ENCODE measurements around the gene CIB2.

CIB2 gene

DNA sequence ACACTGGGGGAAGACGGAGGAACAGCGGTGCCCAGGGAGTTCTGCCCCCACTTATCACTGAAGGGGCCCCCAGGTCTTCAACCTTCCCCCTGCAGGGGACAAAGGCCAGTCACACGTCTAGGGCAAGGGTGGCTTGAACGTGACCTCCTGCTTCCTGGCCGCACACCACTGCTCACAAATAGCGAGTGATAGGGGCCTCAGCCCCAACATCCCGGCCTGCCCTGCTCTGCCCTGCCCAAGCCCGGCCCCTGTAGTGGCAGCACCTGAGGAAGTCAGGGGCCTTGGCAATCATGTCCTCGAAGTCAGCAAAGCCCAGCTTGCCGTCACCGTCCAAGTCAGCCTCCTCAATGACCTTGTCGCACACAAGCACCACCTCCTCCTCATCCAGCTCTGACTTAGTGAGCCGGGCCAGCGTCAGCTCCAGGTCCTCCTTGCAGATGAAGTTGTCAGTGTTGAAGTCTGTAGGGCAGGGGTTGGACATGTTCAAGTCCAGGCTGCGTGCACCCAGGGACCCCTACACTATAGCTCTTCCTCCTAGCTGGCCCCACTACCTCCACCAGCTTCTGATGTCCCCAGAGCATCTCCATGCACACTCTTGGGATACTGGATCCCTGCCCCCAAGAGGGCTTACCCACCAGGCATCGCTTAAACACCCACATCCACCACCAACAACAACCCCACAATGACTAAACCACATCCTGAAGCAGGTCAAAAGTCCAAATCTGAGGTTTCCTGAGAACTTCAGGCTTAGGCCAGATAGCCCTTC, 25.6 kb downstream of the CIB2 start:
- DNase-seq: no peak

DNA sequence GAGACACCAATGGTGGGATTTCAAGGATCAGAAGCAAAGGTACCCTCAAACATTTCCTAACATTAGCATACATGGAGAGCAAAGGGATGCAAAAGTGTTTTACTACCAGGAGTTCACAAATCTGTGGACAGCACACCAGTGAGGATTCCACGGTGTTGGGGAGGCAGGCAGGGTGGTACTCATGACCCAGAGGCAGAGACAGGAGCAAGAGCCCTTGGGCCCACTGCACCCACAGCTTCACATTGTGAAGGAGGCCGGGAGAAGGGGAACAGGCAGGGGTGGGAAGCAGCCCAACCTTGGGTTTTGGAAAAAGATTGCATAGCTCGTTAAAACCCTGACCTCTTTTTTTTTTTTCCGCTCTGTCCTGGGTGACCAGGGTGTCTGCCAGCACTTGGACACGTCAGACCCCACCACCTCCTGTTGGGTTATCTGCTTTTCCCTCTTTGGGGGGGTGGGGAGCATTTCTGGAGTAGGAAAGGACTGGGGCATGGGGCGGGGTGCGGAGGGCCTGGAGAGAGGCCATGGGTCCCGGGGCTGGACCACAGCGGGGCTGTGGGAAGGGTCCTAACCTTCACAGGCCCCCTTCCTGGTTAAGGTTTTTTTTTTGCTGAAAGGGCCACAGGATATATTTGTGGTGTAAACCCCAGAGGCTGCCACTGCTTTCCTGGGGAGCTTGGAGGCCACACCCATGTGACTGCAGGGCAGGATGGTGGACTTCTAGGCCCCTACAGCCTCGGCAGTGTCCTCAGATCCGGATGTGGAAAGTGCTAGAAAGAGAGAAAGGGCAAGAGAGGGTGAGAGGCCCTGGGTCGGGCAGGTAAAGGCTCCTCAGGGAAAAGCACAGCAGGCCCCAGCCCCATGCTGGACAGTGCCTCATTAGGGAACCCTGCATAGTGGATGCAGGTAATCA, 26.4 kb downstream of the CIB2 start:
- no peak for DNase-seq

DNA sequence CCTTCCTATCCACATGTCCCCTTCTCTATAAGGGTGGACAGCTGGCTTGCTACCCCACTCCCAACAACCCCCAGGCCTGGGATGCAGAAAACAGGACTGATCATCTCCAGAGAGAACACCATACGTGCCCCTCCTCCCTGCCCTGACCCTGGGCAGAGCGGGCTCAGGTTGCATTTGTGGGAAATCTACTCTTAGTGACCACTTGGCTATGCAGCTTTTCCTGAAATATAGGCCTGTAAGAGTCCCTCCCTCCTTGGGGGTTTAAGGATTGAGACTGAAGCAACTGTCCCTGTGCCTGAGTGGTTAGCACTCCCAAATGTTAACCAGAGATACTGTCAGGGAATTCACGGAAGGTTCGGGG, 27.1 kb downstream of the CIB2 start:
- no peak for DNase-seq

DNA sequence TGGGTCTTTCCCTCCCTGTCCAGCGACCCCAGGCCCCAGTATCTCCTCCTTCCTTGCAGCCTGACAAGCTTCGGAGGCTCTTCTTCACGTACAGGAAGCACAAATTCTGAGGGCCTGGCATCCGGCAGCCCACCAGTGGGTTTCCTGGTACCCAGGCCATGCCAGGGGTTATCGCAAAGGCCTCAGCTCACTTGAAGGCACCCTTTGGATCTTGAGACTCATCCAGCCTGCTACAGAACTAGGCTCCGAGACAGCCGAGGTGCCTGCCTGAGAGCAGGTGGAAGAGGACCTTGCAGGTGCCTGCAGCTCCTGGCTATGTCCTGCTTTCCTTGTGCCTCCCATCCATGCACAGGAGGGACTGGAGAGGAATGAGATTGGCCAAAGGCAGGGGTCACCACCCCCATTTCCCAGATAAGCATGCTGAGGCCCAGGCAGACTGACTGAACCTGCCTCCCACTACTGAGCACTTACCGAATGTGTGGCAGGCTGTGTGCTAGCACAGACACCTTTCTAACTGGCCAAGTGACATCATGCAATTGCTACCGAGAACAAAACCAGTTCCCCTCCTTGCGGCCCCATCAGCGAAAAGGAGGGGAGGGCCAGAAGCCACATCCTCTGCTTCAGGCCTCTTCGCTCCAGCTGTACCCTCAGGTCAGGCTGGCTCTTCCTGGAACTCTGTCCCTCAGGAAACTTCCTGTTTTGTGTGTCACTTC, 27.7 kb downstream of the CIB2 start:
- DNase-seq: no peak

DNA sequence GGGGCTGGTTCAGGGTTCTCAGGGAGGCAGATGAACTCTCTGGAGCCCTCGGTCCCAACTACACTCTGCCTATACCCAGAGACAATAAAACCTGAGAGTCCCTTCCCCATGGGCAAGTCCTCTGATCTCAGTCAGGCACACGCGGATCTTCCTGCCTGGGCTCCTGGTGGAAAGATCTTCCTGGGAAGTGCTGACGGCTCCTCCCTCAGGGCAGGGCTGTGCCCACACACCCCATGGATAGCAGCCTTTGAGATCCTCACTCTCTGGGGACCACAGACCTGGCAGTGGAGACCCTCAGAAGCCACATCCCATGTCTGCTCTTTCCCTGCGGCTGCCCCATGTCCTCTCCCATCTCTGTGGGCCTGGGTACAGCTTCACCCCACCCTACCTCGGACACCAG, 28.5 kb downstream of the CIB2 start:
- no peak for DNase-seq

DNA sequence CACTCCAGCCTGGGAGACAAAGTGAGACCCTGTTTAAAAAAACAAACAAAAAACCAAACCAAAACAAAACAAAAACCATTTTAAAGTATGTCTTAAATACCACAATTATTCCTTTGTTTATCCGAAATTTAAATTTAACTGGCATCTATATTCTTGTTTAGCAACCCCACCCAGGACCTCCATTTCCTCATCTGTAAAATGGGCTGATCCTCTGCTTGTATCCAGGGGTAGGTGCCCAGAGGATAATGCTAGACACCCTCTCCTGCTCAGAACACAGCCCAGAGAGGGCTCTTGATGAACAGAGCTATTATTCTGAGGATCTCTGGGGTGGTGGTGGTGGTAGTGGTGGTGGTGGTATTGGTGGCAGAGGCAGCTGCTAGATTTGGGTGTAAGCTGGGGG, 29.0 kb downstream of the CIB2 start:
- no peak for DNase-seq

DNA sequence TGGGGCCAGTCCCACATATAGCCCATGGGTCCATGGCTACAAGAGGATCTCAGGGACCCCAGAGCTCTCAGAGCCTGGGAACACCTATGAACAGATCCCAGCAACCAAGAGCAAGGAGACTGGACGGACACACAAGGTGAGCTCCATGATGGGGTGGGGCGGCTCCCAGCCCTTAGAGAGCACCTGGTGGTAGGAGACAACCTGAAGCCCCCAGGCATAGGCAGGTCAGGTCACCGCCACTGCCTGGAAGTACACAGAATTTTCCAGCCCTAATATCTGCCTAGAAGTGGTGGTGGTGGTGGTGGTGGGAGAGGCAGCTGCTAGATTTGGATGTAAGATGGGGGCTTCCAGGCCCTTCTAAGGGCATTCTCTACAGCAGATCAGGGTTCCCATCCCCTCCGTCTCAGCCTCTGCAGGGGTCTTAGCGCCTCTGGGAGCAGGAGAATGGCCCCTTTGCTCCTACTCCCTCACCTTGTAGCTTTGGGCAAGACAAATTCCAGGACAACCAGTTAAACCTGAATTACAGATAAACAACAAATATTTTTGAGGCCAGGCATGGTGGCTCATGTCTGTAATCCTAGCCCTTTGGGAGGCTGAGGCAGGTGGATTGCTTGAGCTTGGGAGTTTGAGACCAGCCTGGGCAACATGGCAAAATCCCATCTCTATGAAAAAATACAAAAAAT, 29.7 kb downstream of the CIB2 start:
- DNase-seq: no peak

DNA sequence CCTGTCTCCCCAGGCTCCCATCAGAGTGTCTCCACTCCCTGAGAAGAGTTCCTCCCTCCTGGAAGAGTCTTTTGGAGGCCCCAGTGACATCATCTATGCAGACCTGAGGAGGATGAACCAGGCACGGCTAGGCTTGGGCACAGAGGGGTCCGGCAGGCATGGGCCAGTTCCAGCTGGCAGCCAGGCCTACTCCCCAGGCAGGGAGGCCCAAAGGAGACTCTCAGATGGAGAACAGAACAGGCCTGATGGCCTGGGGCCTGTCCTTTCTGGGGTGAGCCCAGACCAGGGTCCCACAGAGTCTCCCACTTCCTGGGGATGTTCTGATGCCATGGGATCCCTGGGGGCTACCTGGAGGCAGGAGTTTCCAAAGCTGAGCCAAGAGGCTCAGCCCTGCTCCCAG, 30.4 kb downstream of the CIB2 start:
- no peak for DNase-seq

DNA sequence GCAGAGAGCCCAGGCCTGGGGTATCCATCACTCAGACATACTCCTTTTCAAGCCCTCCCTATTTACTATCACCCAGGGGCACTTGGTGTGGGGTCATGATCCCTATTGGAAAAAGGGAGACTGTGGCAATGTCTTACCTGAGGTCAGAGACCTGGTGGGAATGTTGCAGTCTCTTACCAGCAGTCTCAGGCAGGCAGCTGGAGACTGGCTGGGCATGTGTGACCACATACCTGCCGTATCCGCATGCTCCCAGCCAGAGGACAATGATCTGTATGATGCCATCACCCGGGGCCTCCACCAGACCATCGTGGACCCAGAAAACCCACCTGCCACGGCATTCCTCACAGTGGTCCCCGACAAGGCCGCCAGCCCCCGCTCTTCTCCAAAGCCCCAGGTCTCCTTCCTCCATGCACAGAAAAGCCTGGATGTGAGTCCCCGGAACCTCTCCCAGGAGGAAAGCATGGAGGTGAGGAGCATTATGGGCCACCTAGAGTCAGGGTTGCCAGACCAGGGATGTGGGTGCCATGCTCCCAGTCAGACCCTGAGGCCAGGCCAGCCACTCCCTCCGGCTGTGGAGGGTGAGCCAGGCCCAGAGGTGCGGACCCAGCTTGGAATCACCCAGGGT, 33.0 kb downstream of the CIB2 start:
- no peak for DNase-seq

DNA sequence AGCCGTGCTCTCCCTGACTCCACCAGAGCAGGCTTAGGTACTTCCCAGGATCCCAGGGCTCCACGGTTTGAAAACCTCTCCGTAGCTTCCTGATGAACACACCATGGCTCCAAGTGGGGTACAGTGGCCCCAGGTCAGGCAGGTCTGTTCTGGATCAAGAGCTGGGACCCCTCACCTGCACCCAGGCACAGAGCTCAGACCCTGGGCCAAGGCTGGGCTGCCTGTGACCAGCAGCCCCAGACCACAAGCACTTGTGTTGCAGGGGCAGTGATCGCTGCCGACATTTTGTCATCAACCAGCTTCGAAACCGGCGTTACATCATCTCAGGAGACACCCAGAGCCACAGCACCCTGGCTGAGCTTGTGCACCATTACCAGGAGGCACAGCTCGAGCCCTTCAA, 33.6 kb downstream of the CIB2 start:
- DNase-seq: no peak

DNA sequence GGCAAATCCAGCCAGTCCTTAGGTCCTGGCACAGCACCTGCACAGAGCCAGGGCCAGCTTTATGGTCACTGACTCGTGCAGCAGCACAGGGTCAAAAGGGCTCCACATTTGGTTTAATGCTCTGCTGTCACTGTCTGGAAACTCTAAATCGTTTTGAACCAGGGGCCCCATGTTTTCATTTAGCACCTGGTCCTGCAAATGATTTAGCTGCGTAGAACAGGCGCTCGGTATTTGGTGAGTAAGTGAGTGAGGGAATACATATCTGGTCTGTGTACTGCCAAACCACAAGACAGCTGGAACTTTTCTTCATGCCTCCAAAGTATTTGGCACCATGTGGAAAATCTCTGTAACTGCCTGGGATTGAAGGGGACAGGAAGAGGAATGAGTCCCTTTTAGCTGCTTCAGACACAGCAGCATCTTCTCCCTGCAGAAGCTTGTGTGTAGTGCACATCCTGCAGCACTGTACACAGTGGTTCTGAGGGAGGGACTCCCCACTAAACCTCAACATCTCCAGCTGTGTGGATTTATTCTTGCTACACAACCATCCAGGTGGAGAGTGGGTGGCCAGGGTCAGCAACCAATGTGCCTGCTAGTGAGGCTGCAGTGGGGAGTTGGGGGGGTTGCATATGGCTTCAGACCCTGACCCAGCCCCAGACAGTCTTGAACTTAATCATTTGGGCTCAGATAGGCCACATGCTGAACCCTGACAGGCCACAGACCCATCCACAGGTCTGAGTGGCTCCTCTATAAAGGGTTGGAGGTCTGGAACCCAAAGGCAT, 37.8 kb downstream of the CIB2 start:
- no peak for DNase-seq

DNA sequence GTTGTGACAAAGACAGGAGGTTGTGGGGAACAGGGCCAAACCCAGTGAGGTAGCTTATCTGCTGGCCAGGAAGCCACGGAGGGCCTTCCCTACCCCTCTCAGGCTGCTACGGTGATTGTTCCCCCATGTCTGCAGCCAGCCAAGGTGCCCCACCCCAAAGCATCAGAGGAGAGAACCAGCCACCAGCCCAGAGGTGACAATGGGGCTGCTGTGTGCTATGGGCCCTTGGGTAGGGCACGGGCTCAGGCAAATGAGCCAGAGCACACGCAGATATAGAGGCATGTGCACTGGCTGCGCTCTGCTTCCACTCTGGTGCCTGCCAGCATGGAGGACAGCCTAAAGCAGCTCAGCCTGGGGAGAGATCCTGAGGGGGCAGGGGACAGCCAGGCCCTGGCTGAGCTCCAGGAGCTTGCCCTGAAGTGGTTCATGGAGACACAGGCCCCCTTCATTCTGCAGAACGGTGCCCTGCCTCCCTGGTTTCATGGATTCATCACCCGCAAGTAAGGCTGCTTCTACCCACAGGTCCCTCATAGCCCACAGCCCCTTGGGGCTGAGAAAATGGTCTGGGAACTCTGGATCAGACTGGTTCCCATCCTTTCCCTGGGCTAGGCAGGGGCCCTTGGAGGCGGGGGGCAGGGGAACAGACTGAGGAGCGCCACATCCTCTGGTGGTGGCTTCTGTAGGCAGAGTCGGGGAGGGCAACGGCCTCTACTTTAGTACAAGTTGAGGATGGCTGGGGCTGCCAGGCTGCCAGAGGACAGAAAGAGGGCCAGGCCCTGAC, 38.8 kb downstream of the CIB2 start, which contains the start of gene SH2D7:
TSS of gene SH2D7 (plus strand) at position 301 of the 781 bp plus-strand sequence. CDS start at position 325, 24 bp downstream.
- DNase-seq: no peak

DNA sequence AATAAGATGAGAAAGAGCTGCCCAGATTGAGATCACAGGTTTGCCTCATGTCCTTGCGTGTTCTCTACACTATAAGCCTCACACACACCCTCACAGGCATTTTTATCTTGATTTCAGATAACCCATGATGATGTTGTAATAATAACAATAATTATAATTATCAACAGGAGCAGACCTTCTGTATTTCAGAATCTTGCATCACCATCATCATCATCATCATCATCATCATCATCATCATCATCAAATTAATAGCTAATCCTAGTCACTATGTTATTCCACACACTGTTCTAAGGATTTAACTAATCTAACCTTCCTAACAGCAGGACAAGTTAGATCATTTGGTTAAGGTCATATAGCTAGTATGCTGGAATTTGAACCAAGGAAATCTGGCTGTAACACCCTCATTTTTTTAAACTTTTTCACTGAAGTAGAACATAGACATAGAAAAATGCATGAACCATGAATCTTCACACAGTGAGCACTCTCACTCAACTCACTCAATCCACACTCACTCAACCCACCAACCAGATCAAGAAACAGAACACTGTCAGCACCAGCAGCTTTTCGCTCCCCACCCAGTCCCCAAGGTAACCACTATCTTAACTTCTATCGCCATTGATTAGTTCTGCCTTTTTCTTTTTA, 40.7 kb downstream of the CIB2 start:
- no peak for DNase-seq

DNA sequence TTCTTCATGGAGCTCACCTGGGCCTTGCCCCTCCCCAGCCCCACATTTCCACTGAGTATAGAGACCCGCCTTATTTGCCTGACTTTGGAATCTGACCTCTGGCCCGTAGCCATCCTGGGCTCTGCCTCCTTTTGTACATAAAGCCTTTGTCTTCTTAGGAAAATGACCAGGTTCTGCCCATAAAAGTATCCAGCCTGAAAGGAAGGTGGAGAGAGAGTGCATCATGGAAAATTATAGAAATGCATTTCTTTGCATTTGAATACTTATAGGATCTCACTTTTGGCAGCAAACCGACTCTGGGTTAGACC, 42.5 kb downstream of the CIB2 start:
- DNase-seq: no peak

DNA sequence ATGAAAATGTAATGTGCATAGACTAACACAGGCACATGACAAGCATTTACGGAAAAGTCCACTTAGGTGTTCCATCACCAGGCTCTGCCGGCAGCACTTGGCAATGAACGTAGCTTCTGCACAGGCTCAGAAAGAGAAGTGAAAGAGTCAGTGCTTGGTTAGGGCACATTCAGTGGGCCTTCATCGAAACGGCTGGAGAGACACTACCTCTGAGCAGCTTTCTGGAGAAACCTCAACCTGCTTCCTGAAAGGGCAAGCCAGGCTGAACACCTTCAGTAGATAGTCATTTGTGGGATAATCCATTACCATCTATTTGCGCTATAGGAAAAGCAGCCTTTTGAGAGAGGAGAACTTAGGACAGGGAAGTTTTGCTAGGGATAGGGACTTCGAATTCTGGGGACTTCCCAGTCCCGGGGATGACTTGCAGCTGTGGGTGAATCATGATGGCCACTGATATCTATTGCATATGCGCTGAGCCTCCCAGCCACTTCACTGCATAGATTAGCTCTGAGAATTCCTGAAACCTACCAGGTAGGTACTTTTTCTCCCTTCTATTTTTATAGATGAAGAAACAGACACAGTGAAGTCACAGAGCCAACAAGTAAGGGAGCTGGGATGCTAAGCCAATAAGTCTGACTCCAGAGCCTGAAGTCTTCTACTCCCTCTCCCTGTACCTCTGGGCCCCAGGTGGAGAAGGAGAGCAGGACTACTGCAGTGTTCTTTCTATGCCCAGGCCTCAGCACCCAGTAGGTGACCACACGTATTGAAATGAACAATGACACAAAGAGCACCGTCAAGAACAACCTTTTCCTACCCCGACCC, 43.1 kb downstream of the CIB2 start:
- DNase-seq: no peak

DNA sequence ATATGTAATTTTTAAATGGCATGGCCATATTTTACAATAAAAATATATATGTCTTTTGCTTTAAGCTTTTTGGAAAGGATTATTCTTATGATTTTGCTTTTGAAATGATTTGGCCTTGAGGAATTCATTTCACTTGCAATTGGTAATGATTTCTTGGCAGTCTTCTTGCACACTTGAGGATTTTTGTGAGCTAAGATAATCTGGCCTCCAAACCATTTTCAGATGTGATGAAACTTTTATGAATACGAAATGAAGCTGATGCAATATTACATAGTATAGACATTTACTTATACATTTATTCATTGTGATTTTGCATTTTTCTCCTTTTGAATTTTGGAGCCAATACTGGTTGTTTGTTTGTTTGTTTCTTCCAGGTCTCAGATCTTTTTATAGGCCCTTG, 45.3 kb downstream of the CIB2 start:
- DNase-seq: no peak

DNA sequence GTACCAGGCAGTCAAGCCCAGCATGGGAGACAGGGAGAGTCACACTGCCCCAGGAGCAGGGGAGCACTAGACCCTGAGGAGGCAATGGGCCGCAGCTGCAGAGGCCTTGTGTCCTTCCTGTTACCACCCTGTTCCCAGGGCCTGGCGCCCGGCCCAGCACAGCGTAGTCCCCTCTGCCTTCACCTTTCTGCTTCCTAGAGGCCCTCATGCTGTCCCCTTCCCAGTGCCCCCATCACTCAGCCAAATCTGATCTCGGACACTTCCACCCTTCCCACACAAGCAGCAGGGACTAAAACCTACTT, 46.8 kb downstream of the CIB2 start:
- DNase-seq: no peak

DNA sequence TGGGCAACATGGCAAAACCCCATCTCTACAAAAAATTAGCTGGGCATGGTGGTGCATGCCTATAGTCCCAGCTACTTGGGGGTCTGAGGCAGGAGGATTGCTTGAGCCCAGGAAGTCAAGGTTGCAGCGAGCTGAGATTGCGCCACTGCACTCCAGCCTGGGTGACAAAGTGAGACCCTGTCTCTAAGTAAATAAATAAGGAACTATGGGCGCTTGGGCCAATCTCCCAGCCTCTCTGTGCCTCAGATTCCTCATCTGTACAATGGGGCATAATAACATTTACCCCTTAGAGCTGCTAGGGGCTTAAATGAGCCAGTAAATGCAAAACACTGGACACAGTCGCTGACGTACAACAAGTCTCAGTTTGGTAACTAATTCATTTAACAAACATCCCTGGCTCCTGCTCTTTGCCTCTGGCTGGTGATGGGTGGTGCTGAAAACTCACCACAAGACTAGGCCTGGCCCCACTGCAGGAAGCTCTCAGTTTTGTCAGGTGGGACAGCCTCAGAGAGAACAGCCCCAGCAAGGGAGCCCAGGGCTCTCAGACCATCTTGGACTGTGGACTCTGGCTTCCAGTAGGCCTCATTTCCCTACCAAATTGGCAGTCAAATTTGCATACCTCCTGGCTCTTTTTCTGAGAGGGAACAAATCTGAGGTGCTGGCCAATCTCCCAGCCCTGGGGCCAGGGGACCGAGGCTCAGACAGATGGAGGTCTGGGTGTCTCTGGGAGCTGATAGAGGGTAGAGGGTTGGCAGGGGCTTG, 47.4 kb downstream of the CIB2 start:
- no peak for DNase-seq

DNA sequence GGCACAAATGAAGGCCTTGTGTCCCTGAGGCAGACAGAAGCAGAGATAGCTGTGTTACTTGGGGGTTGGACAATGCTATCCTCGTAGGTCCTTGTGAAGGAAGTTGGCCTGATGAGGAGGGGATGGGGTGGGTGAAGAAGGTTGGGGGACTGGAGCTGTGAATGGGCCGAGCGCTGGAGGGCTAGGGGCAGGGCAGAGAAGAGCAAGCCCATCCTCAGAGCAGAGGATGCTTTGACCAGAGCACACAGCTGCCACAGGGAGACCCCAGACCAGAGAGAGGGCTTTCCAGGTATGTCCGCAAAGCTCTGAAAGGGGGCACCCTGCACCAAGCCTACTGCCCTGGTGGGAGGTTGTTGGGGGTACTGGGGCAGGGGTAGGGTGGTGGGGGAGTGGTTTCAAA, 48.1 kb downstream of the CIB2 start:
- DNase-seq: no peak
